GM21447 (cell line): ENCODE results near the gene CD207.

Source experiments
- ATAC-seq: cut with Tn5 transposase; IDR thresholded peaks from one replicate; pipeline ENCODE4 v1.9.1; 2021; ENCODE audit not compliant: unreplicated experiment

Gene CD207

GRCh38 chr2:70795164-70795995 is 40.2 kb downstream of the CD207 start:
- ATAC-seq = no peak

GRCh38 chr2:70793450-70793849 is 42.2 kb downstream of the CD207 start:
- no peak for ATAC-seq

- ATAC-seq = no peak
Observed at GRCh38 chr2:70790136-70790828, 45.3 kb downstream of the CD207 start, which contains the start of gene FIGLA. FIGLA (minus strand) TSS chr2:70790643; CDS start chr2:70790638, 5 bp downstream.

- no peak for ATAC-seq
Observed at GRCh38 chr2:70789304-70790135, 46.1 kb downstream of the CD207 start.

GRCh38 chr2:70785137-70785911 is 50.3 kb downstream of the CD207 start:
- no peak for ATAC-seq

- no peak for ATAC-seq
Observed at GRCh38 chr2:70784320-70784719, 51.3 kb downstream of the CD207 start.
